GM06990 (cell line): ENCODE results near the gene AKR1E2.

ENCODE experiments used
- DNase-seq: peaks from one replicate; pipeline ENCODE4 v3.0.0-alpha.2; 2011; ENCODE audit not compliant: insufficient read length; ENCODE audit errors: extremely low read depth
- H3K27me3 ChIP-seq: replicated peaks from 2 replicates; pipeline ENCODE4 v1.6.0; 2011; ENCODE audit warnings: low read length; ENCODE audit not compliant: control insufficient read depth, insufficient read depth
- H3K36me3 ChIP-seq: 2 replicates; pipeline ENCODE4 v1.5.1; 2011; ENCODE audit warnings: low read length; ENCODE audit not compliant: control insufficient read depth, insufficient read depth
- H3K4me3 ChIP-seq: replicated peaks from 2 replicates; pipeline ENCODE4 v1.5.1; 2011; ENCODE audit warnings: low read depth, mild to moderate bottlenecking, control low read depth, low read length
- TF ChIP-seq, protein P1 (sequence below): IDR thresholded peaks from 2 replicates; pipeline ENCODE4 v1.5.1; 2011; ENCODE audit warnings: low read length, control low read depth, mild to moderate bottlenecking, inconsistent platforms; ENCODE audit not compliant: insufficient read depth, poor library complexity, severe bottlenecking

AKR1E2 gene

DNA sequence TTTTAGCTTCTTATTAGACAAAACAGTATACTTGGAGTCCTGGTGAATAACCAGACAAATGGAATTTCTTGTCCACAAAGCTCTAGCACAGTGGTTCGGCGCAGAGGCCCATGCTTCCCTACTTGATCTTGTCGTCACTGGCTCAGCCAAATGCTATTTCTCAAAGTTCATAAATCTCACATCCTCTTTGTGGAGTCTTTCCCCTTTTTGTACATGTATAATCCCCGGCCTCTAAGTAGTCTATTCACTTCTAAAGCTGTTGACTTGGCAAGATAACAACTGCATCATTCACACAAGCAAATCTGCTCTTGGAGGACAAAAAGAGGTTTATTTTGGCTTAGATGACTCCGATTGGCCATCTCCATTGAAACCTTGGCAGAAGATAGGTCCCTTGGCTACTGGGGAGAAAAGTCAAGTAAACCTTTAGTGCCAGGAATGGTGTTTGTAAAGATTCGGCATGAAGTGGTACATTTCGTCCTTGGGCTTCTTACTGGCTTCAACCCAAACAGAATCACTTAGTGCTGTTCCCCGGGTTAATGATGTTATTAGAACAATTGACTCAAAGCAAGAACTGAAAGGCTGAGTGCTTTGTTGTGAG lies 5.1 kb upstream of the AKR1E2 start:
- no peaks in the 10 kb centered on the region; the same call in 1 of the 2 replicates for H3K27me3 ChIP-seq
- TF ChIP-seq, protein P1, sequence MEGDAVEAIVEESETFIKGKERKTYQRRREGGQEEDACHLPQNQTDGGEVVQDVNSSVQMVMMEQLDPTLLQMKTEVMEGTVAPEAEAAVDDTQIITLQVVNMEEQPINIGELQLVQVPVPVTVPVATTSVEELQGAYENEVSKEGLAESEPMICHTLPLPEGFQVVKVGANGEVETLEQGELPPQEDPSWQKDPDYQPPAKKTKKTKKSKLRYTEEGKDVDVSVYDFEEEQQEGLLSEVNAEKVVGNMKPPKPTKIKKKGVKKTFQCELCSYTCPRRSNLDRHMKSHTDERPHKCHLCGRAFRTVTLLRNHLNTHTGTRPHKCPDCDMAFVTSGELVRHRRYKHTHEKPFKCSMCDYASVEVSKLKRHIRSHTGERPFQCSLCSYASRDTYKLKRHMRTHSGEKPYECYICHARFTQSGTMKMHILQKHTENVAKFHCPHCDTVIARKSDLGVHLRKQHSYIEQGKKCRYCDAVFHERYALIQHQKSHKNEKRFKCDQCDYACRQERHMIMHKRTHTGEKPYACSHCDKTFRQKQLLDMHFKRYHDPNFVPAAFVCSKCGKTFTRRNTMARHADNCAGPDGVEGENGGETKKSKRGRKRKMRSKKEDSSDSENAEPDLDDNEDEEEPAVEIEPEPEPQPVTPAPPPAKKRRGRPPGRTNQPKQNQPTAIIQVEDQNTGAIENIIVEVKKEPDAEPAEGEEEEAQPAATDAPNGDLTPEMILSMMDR = no peak
- H3K36me3 ChIP-seq = no peaks in the 10 kb centered on the region
- DNase-seq = no peak
- H3K4me3 ChIP-seq = no peak overlapping the region

DNA sequence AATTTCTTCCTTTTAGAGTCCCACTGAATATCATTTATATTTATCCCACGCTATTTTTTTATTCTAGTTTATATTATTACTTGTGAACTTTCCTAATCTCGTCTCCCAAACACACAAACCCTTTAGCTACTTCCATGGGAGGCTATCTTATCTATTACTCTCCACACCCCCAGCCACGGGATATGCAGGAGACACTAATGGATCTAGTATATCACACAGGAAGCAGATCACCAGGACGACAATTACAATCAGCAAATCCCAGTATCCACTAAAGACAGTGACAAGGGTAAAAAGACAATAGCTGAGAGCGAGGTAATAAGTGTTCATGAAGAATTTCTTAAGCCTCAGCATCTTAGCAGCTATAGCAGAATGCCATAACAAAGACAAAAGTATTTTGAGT lies 3.8 kb upstream of the AKR1E2 start:
- no peaks in the 10 kb centered on the region; the same call in 1 of the 2 replicates for H3K27me3 ChIP-seq
- H3K36me3 ChIP-seq = no peaks in the 10 kb centered on the region
- TF ChIP-seq, protein P1 = no peak
- DNase-seq = no peak
- H3K4me3 ChIP-seq = no peak overlapping the region

DNA sequence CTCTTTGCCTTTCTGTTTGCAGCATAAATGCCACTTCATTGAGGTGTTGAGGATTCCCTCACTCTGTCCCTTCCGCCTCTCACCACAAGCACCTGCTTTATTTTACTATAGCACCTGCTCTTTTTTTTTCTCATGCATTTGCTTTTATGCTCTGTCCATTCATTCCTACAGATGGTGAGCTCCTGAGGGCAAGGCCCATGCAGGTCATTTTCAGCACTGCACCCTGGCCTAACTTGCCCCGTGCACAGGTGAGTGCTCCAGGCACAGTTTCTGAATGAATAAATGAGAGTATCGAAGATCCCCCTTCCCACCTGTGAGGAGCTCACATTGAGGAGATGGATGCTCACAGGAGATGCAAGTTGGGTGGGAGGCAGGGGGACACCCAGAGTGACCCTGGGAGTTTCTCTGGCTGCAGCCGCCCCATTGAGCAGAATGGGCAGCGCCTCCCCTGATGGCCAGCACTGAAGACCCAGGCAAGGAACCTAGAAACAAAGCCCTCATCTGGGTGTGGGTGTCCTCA lies 1.2 kb upstream of the AKR1E2 start:
- no peak for DNase-seq
- no peak overlapping the region for H3K4me3 ChIP-seq
- no peaks in the 10 kb centered on the region for H3K27me3 ChIP-seq
- H3K36me3 ChIP-seq = no peaks in the 10 kb centered on the region
- TF ChIP-seq, protein P1 = no peak

DNA sequence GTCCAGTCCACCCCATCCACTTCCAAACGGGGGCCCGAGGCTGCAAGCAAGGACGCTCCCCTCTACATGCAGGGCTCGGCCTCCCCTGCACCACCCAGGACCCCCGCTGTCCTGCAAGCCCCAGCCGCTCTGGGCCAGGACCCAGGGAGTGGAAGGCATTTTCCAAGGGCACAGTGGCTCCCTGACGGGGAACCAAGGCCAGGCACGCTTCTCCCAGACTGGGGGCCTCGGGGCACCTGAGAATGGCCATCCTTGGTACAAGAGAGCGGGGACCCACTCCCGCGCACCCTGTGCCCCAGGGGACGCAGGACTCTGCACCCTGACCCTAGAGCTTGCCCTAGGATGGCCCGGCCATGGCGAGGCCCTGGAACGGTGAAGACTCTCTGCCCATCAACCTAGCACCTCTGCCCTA lies 545 bp upstream of the AKR1E2 start:
- H3K36me3 ChIP-seq = no peaks in the 10 kb centered on the region
- TF ChIP-seq, protein P1 = no peak
- H3K4me3 ChIP-seq = no peak overlapping the region
- H3K27me3 ChIP-seq = no peaks in the 10 kb centered on the region
- no peak for DNase-seq

DNA sequence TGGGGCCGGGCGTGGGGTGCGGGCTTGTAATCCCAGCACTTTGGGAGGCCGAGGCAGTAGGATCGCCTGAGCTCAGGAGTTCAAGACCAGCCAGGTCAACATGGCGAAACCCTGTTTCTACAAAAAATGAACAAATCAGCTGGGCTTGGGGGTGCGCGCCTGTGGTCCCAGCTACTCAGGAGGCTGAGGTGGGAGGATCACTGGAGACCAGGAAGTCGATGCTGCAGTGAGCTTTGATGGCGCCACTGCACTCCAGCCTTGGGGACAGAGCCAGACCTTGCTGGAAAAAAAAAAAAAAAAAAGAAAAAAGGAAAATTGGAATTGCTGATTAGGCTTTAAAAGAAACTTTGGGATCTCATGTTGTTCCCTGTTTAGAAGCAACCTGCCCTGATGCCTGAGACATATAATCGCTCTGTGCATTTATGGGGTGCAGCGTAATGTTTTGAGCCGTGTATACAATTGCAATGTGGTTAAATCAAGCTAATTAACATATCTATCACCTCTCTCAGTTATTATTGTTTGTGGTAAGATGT lies 851 bp downstream of the AKR1E2 start:
- H3K4me3 ChIP-seq = no peak overlapping the region
- TF ChIP-seq, protein P1 = no peak

More for the DNA sequence above, 851 bp downstream of the AKR1E2 start:
- H3K27me3 ChIP-seq = no peaks in the 10 kb centered on the region
- no peaks in the 10 kb centered on the region for H3K36me3 ChIP-seq
- no peak for DNase-seq
